Activated CD8-positive, alpha-beta memory T cell treated with anti-CD3 and anti-CD28 coated beads, Interleukin-2, amount 10 ng/mL, durations not matched to agents 7 days and 5 days (primary cell): ENCODE measurements around the gene TMEM52. TPM values are rescaled to one million over a fixed set of nuclear protein-coding genes. Genes with fewer than 3 reads are reported as not detected.
A peak's percentile ranks its signal among the peaks of the same experiment; 100 is the strongest.

Experiments used
- ATAC-seq: fragments of 150-1000 bp; cut with Tn5 transposase; one replicate; pipeline ENCODE4 v1.10.0; 2021; ENCODE audit warnings: moderate library complexity
- CTCF ChIA-PET: fragments of 350-600 bp; sonication (Branson Sonifier 250); formaldehyde crosslinking; loops from one replicate; lab custom pipeline; 2021; ENCODE audit warnings: antibody characterized with exemption; lab: Charles Lee
- DNase-seq: peaks from one replicate; pipeline ENCODE4 v3.0.0-alpha.2; 2020
- H3K27ac Mint-ChIP-seq: one replicate; pipeline ENCODE4 v1.8.0; 2021; ENCODE audit warnings: mild to moderate bottlenecking, mixed read lengths
- H3K27me3 Mint-ChIP-seq: one replicate; pipeline ENCODE4 v1.8.0; 2021; ENCODE audit warnings: mixed read lengths
- H3K36me3 Mint-ChIP-seq: one replicate; pipeline ENCODE4 v1.8.0; 2021; ENCODE audit warnings: mild to moderate bottlenecking, mixed read lengths
- H3K4me1 Mint-ChIP-seq: one replicate; pipeline ENCODE4 v1.8.0; 2021; ENCODE audit warnings: mixed read lengths
- H3K4me3 Mint-ChIP-seq: one replicate; pipeline ENCODE4 v1.8.0; 2021; ENCODE audit warnings: mild to moderate bottlenecking, moderate library complexity, mixed read lengths
- H3K9me3 Mint-ChIP-seq: one replicate; pipeline ENCODE4 v1.8.0; 2022; ENCODE audit warnings: low read depth, mixed read lengths
- total RNA-seq, 2 experiments: library from RNA; stranded (reverse); gene quantifications; one replicate each; pipeline ENCODE4 v1.2.3, GENCODE V29; 2021

TMEM52 gene
- total RNA-seq, 2 experiments from 2014 or later: not detected

DNA sequence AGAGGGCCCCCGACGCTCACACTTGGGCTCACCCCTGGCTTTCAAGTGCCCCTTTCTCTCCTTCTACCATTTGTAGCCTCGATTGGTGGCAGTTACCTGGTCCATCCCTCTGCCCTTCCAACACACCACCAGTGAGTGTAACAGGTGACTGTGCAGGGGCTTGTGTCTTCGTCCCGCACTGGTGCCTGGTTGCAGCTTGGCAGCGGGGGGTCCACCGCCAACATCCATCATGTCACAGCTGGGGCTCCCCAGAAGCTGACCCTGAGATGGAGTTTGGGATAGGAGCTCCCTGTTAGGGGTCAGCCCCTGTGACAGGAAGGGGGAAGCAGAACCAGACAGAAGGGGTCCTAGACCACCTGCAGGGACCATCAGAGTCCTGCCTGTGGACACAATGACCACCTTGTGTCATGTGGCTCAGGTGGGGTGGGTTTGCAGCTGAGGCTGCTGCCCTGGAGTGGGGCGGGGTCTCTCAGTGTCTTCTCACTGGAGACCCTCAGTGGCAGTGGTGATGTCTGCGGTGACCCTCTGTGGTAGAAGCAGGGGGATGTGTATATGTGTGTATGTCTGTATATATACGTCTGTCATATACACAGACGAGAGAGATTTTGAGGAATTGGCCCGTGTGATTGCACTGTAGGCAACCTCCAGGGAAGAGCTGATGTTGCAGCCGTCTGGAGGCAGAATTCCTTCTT, 7.6 kb downstream of the TMEM52 start:
- no peaks in the 10 kb centered on the region for H3K36me3 Mint-ChIP-seq
- no peak for ATAC-seq
- no peak for DNase-seq
- no peak overlapping the region for H3K27ac Mint-ChIP-seq
- H3K4me3 Mint-ChIP-seq: no peak overlapping the region
- H3K27me3 Mint-ChIP-seq: no peaks in the 10 kb centered on the region
- H3K9me3 Mint-ChIP-seq: no peaks in the 10 kb centered on the region
- CTCF ChIA-PET: interaction anchor here (1.1 kb wide), 1 partner anchor 11 kb away, joined by 4 read pairs; no protein-coding TSS in a partner anchor
- peaks cover 10% of the 10 kb centered on the region for H3K4me1 Mint-ChIP-seq

- CTCF ChIA-PET: interaction anchor here (1.1 kb wide), 1 partner anchor 10 kb away, joined by 4 read pairs; no protein-coding TSS in a partner anchor
- DNase-seq (no peak), ATAC-seq (no peak)
- Mint-ChIP-seq H3K9me3 (no peaks in the 10 kb centered on the region), H3K36me3 (no peaks in the 10 kb centered on the region), H3K4me1 (peaks cover 15% of the 10 kb centered on the region), H3K27me3 (no peaks in the 10 kb centered on the region), H3K4me3 (no peak overlapping the region), H3K27ac (no peak overlapping the region)
Measured at GRCh38 chr1:1910651-1911331, 8.3 kb downstream of the TMEM52 start.

- CTCF ChIA-PET: interaction anchor here (1.1 to 2.8 kb wide), 6 partner anchors 10 to 281 kb away, joined by 3 to 14 read pairs (median 4); partner anchors contain the start of gene TMEM52
- ATAC-seq (no peak), DNase-seq (no peak)
- Mint-ChIP-seq H3K4me1 (peaks cover 15% of the 10 kb centered on the region), H3K27ac (peak overlapping the region; percentile 48), H3K36me3 (no peaks in the 10 kb centered on the region), H3K9me3 (no peaks in the 10 kb centered on the region), H3K27me3 (no peaks in the 10 kb centered on the region), H3K4me3 (peak overlapping the region; percentile 73)
Measured at GRCh38 chr1:1910033-1910465, 9.0 kb downstream of the TMEM52 start.

DNA sequence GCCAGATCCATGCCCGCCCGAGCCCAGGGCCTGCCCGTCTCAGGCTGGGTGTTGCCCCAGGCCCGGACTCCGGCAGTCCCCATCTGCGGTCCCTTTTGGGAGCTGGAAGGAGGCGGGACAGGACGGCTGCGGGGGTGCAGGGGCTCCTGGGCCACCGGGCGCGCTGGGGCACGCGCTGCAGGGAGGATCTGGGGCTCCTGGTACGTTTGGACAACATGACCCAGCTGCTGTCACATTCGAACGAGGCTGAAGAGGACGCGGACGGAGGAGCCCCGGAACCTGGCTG, 10.6 kb downstream of the TMEM52 start:
- CTCF ChIA-PET: interaction anchor here (0.9 to 6.1 kb wide), 20 partner anchors 9 to 536 kb away, joined by 3 to 96 read pairs (median 5); partner anchors contain the start of gene TMEM52
- Mint-ChIP-seq H3K9me3 (no peaks in the 10 kb centered on the region), H3K4me3 (peak overlapping the region; percentile 64), H3K27ac (peak overlapping the region; percentile 75), H3K4me1 (peaks cover 15% of the 10 kb centered on the region), H3K36me3 (no peaks in the 10 kb centered on the region), H3K27me3 (no peaks in the 10 kb centered on the region)
- DNase-seq: peak; percentile 64
- no peak for ATAC-seq

GRCh38 chr1:1907098-1907736, 11.9 kb downstream of the TMEM52 start:
- DNase-seq (peak; percentile 40), ATAC-seq (no peak)
- H3K4me3 Mint-ChIP-seq: no peak overlapping the region
- no peak overlapping the region for H3K27ac Mint-ChIP-seq
- H3K9me3 Mint-ChIP-seq: no peaks in the 10 kb centered on the region
- CTCF ChIA-PET: interaction anchor here (0.7 to 6.1 kb wide), 8 partner anchors 11 to 130 kb away, joined by 3 to 96 read pairs (median 14); no protein-coding TSS in a partner anchor
- no peaks in the 10 kb centered on the region for H3K36me3 Mint-ChIP-seq
- H3K27me3 Mint-ChIP-seq: no peaks in the 10 kb centered on the region
- peaks cover 15% of the 10 kb centered on the region for H3K4me1 Mint-ChIP-seq

GRCh38 chr1:1906185-1907097, 12.6 kb downstream of the TMEM52 start:
- H3K4me3 Mint-ChIP-seq: no peak overlapping the region
- H3K27ac Mint-ChIP-seq: peak overlapping the region; percentile 21
- CTCF ChIA-PET: interaction anchor here (0.6 to 6.1 kb wide), 31 partner anchors 10 to 493 kb away, joined by 3 to 96 read pairs (median 4); no protein-coding TSS in a partner anchor

DNA sequence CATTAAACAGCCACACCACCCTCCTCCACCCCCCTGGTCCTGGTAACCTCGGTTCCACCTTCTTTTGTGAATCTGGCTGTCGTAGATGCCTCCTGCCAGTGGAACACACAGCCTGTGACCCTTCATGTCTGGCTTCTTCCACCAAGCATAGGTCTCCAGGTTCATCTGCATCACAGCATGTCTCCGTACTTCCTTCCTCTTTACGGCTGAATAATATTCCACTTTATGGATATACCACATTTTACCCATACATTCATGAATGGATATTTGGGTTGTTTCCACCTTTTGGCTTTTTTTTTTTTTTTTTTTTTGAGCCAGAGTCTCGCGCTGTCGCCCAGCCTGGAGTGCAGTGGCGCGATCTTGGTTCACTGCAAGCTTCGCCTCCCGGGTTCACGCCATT, 15.9 kb downstream of the TMEM52 start:
- Mint-ChIP-seq H3K27ac (no peak overlapping the region), H3K27me3 (no peaks in the 10 kb centered on the region), H3K9me3 (no peaks in the 10 kb centered on the region), H3K4me1 (peaks cover 10% of the 10 kb centered on the region), H3K36me3 (no peaks in the 10 kb centered on the region), H3K4me3 (no peak overlapping the region)
- no peak for ATAC-seq
- CTCF ChIA-PET: no interaction called here
- no peak for DNase-seq

More at GRCh38 chr1:1906185-1907097, 12.6 kb downstream of the TMEM52 start:
- ATAC-seq: peak; percentile 50
- Mint-ChIP-seq H3K9me3 (no peaks in the 10 kb centered on the region), H3K36me3 (no peaks in the 10 kb centered on the region), H3K27me3 (no peaks in the 10 kb centered on the region), H3K4me1 (peaks cover 15% of the 10 kb centered on the region)
- DNase-seq: peak; percentile 82

- Mint-ChIP-seq H3K36me3 (no peaks in the 10 kb centered on the region), H3K9me3 (no peaks in the 10 kb centered on the region), H3K4me1 (peaks cover 8% of the 10 kb centered on the region), H3K27ac (no peak overlapping the region), H3K4me3 (no peak overlapping the region), H3K27me3 (peaks cover 5% of the 10 kb centered on the region)
- no peak for DNase-seq
- CTCF ChIA-PET: interaction anchor here (0.5 to 1.3 kb wide), 3 partner anchors 14 to 132 kb away, joined by 3 to 5 read pairs (median 3); no protein-coding TSS in a partner anchor
- no peak for ATAC-seq
Measured at GRCh38 chr1:1901641-1902294, 17.3 kb downstream of the TMEM52 start.

GRCh38 chr1:1900883-1901640, 18.0 kb downstream of the TMEM52 start:
- DNase-seq (no peak), ATAC-seq (no peak)
- no peaks in the 10 kb centered on the region for H3K36me3 Mint-ChIP-seq
- no peak overlapping the region for H3K4me3 Mint-ChIP-seq
- H3K9me3 Mint-ChIP-seq: no peaks in the 10 kb centered on the region
- peaks cover 6% of the 10 kb centered on the region for H3K27me3 Mint-ChIP-seq
- H3K27ac Mint-ChIP-seq: no peak overlapping the region
- CTCF ChIA-PET: interaction anchor here (0.5 to 10.3 kb wide), 6 partner anchors 6 to 132 kb away, joined by 3 to 96 read pairs (median 4); no protein-coding TSS in a partner anchor
- H3K4me1 Mint-ChIP-seq: peaks cover 6% of the 10 kb centered on the region

DNA sequence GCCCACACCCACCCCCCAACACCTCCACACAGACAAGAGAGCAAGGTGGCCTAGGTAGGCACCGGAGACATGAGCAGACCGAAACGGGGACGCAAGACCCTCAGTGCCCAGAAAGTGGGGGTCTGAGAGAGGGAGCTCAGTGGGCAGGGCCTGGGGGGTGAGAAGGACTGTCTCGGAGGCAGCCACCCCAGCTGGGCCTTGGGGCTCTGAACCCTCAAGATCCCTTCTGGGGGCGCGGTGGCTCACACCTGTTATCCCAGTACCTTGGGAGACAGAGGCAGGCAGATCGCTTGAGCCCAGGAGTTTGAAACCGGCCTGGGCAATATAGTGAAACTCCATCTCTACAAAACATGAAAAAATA, 19.1 kb downstream of the TMEM52 start:
- no peaks in the 10 kb centered on the region for H3K9me3 Mint-ChIP-seq
- H3K27ac Mint-ChIP-seq: no peak overlapping the region
- H3K27me3 Mint-ChIP-seq: peaks cover 8% of the 10 kb centered on the region
- H3K4me3 Mint-ChIP-seq: no peak overlapping the region
- DNase-seq (no peak), ATAC-seq (no peak)
- peaks cover 11% of the 10 kb centered on the region for H3K4me1 Mint-ChIP-seq
- H3K36me3 Mint-ChIP-seq: no peaks in the 10 kb centered on the region
- CTCF ChIA-PET: interaction anchor here (0.5 to 10.3 kb wide), 6 partner anchors 7 to 525 kb away, joined by 3 to 96 read pairs (median 3); partner anchors contain the start of gene AURKAIP1

- CTCF ChIA-PET: interaction anchor here (0.5 to 10.3 kb wide), 6 partner anchors 7 to 524 kb away, joined by 3 to 96 read pairs (median 3); partner anchors contain the start of gene AURKAIP1
- Mint-ChIP-seq H3K27me3 (peaks cover 8% of the 10 kb centered on the region), H3K4me3 (no peak overlapping the region), H3K27ac (no peak overlapping the region), H3K4me1 (peaks cover 17% of the 10 kb centered on the region), H3K36me3 (no peaks in the 10 kb centered on the region), H3K9me3 (no peaks in the 10 kb centered on the region)
- no peak for DNase-seq
- ATAC-seq: peak; percentile 24
Measured at GRCh38 chr1:1899266-1899966, 19.7 kb downstream of the TMEM52 start.
